ENCODE measurements around the gene STEAP1.
"Not testable (repeated sequence)": the region's sequence is repeated elsewhere in the genome, so short reads cannot be mapped to it uniquely, and the experiment has no call there.

GRCh38 chr7:90186290-90186689, 32.0 kb downstream of the STEAP1 start:
- not testable (repeated sequence) for TF ChIP-seq RXRA (IDR thresholded peaks at IDR 0.05); CTCF (IDR thresholded peaks at IDR 0.05; ENCODE audit: low read depth, low read length, missing input control); YY1 (IDR thresholded peaks at IDR 0.05); FOXA1 (IDR thresholded peaks at IDR 0.05); HNF4G (IDR thresholded peaks at IDR 0.05); HNF4A (conservative IDR thresholded peaks at IDR 0.05); GABPA (IDR thresholded peaks at IDR 0.05 in 1 of 2, conservative IDR thresholded peaks at IDR 0.05 in 1 of 2); TAF1 (conservative IDR thresholded peaks at IDR 0.05); REST (IDR thresholded peaks at IDR 0.05); ZBTB33 (IDR thresholded peaks at IDR 0.05); SP1 (IDR thresholded peaks at IDR 0.05)
